ENCODE measurements around the gene ENDOG. TPM values are rescaled to one million over a fixed set of nuclear protein-coding genes. Genes with fewer than 3 reads are reported as not detected.

ENDOG gene
- total RNA-seq, 1 donor, result 11.1 TPM

DNA sequence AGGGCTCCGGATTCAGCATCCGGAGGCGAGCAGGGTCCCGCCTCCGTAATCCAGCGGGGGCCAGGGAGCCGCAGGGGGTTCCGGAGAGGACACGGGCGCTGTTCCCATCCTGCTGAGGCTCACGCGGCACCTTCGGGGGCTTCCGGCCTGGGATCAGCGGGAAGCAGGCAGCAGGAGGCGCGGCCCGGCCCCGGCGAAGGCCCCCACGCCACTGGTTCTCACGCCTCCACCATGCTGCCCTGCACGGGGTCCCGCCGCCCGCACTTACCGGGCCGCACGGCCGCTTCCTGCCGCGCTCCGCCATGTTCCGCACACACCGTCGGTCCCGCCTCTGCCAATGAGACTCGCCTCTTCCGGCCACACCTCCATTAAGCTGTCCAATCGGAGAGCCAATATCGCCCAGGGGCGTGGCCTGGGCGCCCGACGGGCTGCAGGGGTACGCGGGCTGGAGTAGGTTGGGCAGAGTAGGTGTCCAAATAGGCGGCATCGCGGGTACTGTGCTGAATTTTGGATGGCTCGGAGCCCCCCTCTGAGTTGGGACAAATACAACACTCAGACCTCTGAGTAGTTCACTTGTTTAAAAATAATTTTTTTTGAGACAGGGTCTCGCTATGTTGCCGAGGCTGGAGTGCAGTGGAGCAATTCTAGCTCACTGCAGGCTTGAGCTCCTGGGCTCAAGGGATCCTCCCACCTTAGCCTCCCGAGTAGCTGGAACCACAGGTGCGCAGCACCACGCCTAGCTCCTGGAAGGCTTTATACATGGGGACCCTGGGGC, 11.4 kb downstream of the ENDOG start, which contains the start of gene SPOUT1:
SPOUT1 (minus strand) TSS at position 318 of the 775 bp plus-strand sequence; CDS start at position 304, 14 bp downstream.
- H3K4me3 ChIP-seq (ENCODE audit: low read depth, low read length), result peak within 1 kb of the TSS; percentile 89
- TF ChIP-seq, protein P1, sequence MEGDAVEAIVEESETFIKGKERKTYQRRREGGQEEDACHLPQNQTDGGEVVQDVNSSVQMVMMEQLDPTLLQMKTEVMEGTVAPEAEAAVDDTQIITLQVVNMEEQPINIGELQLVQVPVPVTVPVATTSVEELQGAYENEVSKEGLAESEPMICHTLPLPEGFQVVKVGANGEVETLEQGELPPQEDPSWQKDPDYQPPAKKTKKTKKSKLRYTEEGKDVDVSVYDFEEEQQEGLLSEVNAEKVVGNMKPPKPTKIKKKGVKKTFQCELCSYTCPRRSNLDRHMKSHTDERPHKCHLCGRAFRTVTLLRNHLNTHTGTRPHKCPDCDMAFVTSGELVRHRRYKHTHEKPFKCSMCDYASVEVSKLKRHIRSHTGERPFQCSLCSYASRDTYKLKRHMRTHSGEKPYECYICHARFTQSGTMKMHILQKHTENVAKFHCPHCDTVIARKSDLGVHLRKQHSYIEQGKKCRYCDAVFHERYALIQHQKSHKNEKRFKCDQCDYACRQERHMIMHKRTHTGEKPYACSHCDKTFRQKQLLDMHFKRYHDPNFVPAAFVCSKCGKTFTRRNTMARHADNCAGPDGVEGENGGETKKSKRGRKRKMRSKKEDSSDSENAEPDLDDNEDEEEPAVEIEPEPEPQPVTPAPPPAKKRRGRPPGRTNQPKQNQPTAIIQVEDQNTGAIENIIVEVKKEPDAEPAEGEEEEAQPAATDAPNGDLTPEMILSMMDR (IDR thresholded peaks at IDR 0.05; ENCODE audit: insufficient read depth, low read length), result no peak
- DNase-seq (ENCODE audit: low read depth), result peak; percentile 83

DNA sequence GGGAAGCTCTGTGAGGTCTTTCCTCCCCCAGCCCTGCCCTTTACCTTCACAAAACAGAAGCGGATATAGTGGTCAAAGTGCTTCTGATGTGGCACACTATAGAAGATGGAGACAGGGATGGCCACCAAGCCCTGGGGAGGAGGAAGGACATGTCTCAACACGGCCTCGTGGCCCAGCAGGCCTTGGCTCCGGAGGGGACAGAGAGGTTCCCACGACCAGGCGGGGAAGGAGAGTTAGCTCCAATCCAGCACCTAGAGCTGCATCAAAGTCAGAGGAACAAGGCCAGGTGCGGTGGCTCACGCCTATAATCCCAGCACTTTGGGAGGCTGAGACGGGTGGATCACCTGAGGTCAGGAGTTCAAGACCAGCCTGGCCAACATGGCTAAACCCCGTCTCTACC, 15.4 kb downstream of the ENDOG start:
- no peak for DNase-seq (ENCODE audit: low read depth)
- TF ChIP-seq, protein P1 (IDR thresholded peaks at IDR 0.05; ENCODE audit: insufficient read depth, low read length), result no peak

DNA sequence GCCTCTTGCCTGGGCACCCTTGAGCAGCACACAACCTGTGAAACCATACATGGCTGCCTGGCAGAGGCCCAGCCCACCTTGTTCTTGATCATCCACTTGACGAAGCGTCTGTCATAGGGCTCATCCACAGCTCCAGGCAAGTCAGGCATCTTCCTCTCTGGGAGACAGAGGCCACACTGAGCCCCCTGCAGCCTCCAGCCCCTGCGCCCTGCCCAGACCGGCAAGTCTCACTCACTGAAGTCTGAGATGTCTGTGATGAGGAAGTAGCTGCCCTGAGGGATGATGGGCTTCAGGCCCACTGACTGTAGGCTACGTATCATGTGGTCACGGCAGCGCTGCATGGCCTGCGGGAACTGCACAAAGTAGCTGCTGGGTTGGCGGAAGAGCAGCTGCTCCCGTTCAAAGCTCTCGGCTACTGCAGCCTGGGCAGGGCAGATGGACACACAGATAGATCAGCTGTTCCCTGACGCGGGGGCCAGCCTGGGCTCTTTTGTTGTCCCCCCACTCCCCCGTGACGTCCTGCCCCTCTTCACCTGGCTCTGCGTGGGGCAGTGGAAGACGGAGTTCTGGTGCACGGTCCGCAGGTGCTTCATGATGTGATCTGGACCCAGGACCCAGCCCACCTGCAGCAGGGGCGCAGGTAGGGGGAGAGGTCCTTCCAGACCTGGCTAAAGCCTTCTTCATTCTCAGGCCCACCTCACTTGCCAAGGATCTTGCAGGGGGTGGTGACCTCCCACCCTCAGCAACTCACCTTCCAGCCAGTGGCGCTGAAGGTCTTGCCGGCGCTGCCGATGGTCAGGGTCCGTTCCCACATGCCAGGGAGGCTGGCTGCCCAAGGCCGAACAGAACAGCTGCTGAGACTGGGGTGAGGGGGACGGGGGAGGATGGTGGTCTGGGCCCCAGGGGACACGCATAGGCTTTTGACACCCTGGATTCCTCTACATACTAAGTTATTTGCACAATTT, 17.2 kb downstream of the ENDOG start:
- TF ChIP-seq, protein P1 (IDR thresholded peaks at IDR 0.05; ENCODE audit: insufficient read depth, low read length), result no peak
- H3K4me3 ChIP-seq (ENCODE audit: low read depth, low read length), result no peak overlapping the region
- DNase-seq (ENCODE audit: low read depth), result no peak

More for the DNA sequence above, 15.4 kb downstream of the ENDOG start:
- no peak overlapping the region for H3K4me3 ChIP-seq (ENCODE audit: low read depth, low read length)

DNA sequence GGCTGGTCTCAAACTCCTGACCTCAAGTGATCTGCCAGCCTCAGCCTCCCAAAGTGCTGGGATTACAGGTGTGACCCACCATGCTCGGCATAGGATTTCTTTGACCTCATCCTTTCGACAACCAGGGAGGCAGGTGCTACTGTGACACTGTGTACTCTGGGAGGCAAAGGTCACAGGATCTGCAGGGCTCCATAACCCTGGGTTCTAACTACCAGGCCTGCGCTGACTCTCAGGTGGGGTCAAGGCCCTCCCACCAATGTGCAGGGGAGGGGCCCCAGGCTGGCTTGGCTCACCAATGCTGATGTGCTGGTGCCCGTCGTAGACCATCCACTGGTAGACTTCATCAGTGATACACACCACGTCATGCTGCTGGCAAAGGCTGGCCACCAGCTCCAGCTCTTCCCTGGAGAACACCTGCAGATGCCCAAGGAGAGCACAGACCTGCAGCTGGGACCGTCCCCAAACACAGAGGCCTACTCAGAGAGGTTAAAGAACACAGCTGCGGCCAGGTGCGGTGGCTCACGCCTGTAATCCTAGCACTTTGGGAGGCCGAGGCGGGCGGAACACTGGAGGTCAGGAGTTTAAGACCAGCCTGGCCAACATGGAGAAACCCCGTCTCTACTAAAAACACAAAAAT, 18.3 kb downstream of the ENDOG start:
- no peak for DNase-seq (ENCODE audit: low read depth)
- no peak overlapping the region for H3K4me3 ChIP-seq (ENCODE audit: low read depth, low read length)
- TF ChIP-seq, protein P1 (IDR thresholded peaks at IDR 0.05; ENCODE audit: insufficient read depth, low read length), result no peak

DNA sequence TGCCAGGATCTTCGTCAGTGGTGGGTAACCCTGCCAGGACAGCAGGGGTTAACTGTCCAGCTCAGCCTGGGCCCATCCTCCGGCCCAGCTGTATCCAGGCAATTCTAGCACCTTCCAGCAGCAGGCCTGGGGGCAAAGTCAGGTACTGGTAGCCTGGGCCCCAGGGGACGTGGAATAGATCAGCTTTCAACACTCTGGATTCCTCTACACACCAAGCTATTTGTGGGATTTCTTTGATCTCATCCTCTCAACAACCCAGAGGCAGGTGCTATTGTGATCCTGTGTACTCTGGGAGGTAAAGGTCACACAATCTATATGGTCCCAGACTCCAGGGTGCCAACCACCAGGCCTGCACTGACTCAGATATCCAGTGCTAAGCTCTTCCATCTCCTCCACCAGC, 20.0 kb downstream of the ENDOG start:
- TF ChIP-seq, protein P1 (IDR thresholded peaks at IDR 0.05; ENCODE audit: insufficient read depth, low read length), result no peak
- DNase-seq (ENCODE audit: low read depth), result no peak
- H3K4me3 ChIP-seq (ENCODE audit: low read depth, low read length), result no peak overlapping the region

DNA sequence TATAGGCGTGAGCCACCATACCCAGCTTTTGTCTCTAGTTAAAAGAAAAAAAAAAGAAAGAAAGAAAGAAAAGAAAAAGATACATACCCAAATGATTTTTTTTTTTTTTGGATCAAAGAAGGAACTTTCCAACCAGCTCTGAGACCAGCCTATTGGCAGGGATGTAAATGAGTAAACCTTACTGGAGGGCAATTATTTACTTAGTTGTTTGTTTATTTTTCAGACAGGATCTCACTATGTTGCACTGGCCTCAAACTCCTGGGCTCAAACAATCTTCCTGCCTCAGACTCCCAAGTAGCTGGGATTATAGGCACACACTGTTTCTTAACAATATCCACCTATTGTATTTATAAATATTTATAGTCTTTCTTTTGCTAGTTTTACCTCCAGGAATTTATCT, 22.2 kb downstream of the ENDOG start:
- no peak overlapping the region for H3K4me3 ChIP-seq (ENCODE audit: low read depth, low read length)
- DNase-seq (ENCODE audit: low read depth), result no peak
- TF ChIP-seq, protein P1 (IDR thresholded peaks at IDR 0.05; ENCODE audit: insufficient read depth, low read length), result no peak

Data from fibroblast of the aortic adventitia (primary cell).